HEK293 (cell line): ENCODE data around the gene LPP.

Experiments
- PRDM1 ChIP-seq: fragments of 450-650 bp; formaldehyde crosslinking; IDR thresholded peaks from 2 replicates; pipeline ENCODE4; 2016; ENCODE audit warnings: missing biosample characterization, missing genetic modification characterization
- YY1 ChIP-seq: fragments of 450-650 bp; formaldehyde crosslinking; IDR thresholded peaks from 2 replicates; pipeline ENCODE4 v1.5.1; 2018; ENCODE audit warnings: missing biosample characterization, missing genetic modification characterization
- TF ChIP-seq, protein P1 (sequence below): fragments of 450-650 bp; formaldehyde crosslinking; IDR thresholded peaks from 2 replicates; pipeline ENCODE4 v1.5.1; 2016; ENCODE audit warnings: missing biosample characterization, missing genetic modification characterization
- TF ChIP-seq, protein P2 (sequence below): fragments of 450-650 bp; formaldehyde crosslinking; IDR thresholded peaks from 2 replicates; pipeline ENCODE4 v1.5.1; 2016; ENCODE audit warnings: missing biosample characterization, missing genetic modification characterization, low read depth

DNA sequence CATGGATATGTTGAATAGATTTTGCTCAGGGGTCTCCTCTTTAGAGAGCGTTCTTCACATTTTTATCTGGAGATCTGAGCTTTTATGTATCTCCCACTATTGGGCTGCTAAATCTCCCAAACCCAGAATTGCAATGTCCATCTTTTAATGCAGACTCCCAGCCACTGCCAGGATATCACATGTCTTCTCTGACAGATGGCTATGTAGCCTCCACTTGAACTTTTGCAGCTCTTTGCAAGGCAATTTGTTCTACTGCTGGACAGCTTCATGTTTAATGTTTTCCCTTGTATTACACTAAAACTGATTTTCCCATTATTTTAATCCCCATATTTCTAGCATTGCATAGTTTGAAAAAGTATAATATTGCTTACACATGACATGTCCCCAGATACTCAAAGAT is 177.2 kb downstream of the LPP start:
- TF ChIP-seq, protein P1, sequence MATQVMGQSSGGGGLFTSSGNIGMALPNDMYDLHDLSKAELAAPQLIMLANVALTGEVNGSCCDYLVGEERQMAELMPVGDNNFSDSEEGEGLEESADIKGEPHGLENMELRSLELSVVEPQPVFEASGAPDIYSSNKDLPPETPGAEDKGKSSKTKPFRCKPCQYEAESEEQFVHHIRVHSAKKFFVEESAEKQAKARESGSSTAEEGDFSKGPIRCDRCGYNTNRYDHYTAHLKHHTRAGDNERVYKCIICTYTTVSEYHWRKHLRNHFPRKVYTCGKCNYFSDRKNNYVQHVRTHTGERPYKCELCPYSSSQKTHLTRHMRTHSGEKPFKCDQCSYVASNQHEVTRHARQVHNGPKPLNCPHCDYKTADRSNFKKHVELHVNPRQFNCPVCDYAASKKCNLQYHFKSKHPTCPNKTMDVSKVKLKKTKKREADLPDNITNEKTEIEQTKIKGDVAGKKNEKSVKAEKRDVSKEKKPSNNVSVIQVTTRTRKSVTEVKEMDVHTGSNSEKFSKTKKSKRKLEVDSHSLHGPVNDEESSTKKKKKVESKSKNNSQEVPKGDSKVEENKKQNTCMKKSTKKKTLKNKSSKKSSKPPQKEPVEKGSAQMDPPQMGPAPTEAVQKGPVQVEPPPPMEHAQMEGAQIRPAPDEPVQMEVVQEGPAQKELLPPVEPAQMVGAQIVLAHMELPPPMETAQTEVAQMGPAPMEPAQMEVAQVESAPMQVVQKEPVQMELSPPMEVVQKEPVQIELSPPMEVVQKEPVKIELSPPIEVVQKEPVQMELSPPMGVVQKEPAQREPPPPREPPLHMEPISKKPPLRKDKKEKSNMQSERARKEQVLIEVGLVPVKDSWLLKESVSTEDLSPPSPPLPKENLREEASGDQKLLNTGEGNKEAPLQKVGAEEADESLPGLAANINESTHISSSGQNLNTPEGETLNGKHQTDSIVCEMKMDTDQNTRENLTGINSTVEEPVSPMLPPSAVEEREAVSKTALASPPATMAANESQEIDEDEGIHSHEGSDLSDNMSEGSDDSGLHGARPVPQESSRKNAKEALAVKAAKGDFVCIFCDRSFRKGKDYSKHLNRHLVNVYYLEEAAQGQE = no peak
- TF ChIP-seq, protein P2, sequence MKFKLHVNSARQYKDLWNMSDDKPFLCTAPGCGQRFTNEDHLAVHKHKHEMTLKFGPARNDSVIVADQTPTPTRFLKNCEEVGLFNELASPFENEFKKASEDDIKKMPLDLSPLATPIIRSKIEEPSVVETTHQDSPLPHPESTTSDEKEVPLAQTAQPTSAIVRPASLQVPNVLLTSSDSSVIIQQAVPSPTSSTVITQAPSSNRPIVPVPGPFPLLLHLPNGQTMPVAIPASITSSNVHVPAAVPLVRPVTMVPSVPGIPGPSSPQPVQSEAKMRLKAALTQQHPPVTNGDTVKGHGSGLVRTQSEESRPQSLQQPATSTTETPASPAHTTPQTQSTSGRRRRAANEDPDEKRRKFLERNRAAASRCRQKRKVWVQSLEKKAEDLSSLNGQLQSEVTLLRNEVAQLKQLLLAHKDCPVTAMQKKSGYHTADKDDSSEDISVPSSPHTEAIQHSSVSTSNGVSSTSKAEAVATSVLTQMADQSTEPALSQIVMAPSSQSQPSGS = no peak
- TF ChIP-seq PRDM1 (tag by site-specific recombination) (no peak), YY1 (tag by site-specific recombination) (no peak)
